GM21526 (cell line): ENCODE results near the gene FRG1.
"Not testable (repeated sequence)": the region's sequence is repeated elsewhere in the genome, so short reads cannot be mapped to it uniquely, and the experiment has no call there.

Experiments
- ATAC-seq: cut with Tn5 transposase; IDR thresholded peaks from one replicate; pipeline ENCODE4 v1.9.1; 2021; ENCODE audit warnings: moderate library complexity; ENCODE audit not compliant: unreplicated experiment, low FRiP score

The FRG1 gene

GRCh38 chr4:189940178-189941004 is at the start of gene FRG1:
Gene FRG1 (plus strand): TSS chr4:189940872. CDS start chr4:189941010, 138 bp downstream.
- peak; percentile 100 for ATAC-seq

DNA sequence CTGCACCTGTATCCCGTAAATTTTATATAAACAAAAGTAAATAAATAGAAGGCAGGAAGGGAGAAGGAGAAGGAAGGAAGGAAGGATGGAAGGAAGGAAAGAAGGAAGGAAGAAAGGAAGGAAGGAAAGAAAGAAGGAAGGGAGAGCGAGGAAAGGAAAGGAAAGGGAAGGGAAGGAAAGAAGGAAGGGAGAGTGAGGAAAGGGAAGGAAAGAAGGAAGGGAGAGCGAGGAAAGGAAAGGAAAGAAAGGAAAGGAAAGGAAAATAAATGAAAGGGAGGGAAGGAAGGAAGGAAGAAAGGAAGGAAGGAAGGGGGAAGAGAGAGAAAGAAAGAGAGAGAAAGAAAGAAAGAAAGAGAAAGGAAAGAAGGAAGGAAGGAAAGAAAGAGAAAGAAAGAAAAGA is 43.0 kb upstream of the FRG1 start:
- no peak for ATAC-seq

GRCh38 chr4:189899481-189900015 is 41.1 kb upstream of the FRG1 start:
- not testable (repeated sequence) for ATAC-seq

GRCh38 chr4:189904420-189905027 is 36.1 kb upstream of the FRG1 start:
- peak; percentile 80 for ATAC-seq

DNA sequence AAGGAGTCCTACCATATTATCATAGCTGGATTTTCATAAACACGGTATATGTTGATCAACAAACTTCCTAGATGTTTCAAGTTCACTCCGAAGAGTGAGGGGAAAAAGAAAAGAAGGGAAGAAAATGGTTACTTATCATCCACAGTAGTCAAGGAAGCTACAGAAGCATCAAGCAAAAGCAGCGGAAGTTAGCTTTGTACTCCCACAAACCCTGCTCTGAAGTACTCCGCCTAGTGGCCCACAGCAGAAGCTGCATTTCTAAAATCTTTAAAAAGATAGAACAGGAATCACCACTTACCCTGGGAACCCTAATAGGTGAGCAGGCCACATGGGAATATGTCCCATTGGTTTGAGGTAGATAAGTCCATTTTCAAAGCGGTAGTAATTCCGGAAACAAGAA is 28.5 kb upstream of the FRG1 start:
- no peak for ATAC-seq

DNA sequence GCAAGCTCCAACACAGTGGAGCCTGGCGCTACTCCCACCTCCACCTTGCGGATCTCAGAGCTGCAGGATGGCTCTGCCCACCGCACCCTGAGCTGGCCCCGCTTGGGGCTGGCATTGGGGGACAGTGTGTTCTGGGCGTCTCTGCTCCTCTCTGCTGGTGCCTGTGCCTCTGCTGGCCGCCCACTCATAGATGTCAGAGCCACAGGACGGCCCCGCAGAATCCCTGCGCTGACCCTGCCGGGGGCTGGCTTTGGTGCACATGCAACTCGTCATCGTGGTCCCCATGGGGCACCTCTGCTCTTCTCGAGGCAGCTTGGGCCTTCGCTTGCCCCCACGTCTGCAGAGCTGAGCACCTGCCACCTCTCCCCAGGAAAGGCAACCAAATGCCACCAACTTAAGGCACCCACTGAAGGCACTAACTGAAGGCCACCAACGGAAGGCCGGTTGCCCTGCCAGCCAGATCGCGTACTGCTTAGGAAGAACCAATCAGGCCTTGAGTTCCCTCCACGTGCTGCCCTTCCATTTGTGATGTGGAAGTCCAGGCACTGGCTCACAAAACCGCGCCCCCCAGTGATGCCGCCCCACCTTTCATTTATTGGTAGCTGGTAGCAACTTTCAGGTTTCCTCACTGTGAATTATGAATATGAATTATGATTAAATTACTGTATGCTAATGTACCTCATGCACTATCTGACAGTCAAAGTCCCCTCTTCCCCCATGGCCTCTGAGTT is 23.3 kb upstream of the FRG1 start:
- no peak for ATAC-seq

- no peak for ATAC-seq
Measured at GRCh38 chr4:189921058-189921457, 19.6 kb upstream of the FRG1 start.

DNA sequence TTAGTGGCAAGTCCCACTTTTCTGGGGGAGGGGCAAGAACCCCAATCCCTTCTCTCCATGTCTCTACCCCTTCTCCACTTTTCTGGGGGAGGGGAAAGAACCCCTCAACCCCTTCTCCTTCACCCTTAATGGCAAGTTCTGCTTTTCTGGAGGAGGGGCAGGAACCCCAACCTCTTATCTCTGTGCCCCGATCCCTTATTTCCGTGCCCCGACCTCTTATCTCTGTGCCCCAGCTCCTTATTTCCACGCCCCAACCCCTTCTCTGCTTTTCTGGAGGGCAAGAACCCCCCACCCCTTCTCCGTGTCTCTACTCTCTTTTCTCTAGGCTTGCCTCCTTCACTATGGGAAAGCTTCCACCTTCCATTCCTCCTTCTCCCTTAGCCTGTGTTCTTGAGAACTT is 13.9 kb upstream of the FRG1 start:
- ATAC-seq: not testable (repeated sequence)

- ATAC-seq: no peak
Measured at GRCh38 chr4:189941005-189941450, 356 bp downstream of the FRG1 start.

DNA sequence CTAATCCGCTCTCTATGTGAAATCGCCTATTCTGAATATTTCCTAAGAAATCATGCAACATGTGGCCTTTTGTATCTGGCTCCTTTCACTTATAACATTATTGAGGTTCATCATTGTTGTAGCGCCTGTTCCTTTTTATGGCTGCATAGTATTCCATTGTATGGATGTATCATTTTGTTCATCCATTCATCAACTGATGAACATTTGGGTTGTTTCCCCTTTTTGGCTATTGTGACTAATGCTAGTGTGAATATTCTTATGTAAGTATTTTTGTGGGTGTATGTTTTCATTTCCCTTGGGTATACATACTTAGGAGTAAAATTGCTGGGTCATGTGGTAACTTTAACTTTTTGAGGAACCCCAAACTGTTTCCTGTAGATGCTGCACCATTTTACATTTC is 1.7 kb downstream of the FRG1 start:
- ATAC-seq: not testable (repeated sequence)

GRCh38 chr4:189944077-189944476 is 3.4 kb downstream of the FRG1 start:
- ATAC-seq: not testable (repeated sequence)

GRCh38 chr4:189946906-189947305 is 6.2 kb downstream of the FRG1 start:
- ATAC-seq: not testable (repeated sequence)

DNA sequence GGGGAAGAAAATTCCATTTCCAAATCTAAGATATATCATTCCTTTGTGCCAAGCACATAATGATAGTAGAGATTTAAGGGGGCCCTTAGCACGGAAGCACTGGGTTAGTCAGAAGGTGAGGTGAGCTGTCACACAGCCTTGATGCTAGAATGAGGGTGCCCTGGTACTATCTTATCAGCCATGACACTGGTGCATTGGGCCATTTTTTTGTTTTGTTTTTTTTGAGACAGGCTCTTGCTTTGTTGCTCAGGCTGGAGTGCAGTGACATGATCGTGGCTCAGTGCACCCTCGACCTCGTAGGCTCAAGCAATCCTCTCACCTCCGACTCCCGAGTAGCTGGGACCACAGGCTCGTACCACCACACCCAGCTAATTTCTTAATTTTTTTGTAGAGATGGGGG is 7.8 kb downstream of the FRG1 start:
- ATAC-seq: not testable (repeated sequence)

- ATAC-seq: not testable (repeated sequence)
Measured at GRCh38 chr4:189969291-189969690, 28.6 kb downstream of the FRG1 start.

DNA sequence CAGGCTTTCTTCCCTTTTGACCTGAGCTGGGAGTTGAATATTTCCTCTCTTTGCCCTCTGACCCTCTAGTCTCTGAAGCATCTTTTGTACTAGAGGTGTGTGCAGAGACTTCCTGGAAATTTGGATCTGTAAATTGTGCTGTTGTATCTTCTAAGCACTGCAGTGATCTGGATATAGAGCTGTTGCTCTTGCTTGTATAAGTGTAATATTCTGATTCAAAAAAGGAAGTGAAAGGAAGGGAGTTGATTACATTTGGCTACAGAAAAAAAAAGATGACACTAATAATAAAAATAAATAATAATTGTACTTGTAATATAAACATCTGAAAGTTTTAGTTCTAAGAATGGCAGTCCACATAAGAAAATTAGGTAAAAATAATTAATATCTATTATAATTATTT is 33.0 kb downstream of the FRG1 start:
- ATAC-seq: no peak

DNA sequence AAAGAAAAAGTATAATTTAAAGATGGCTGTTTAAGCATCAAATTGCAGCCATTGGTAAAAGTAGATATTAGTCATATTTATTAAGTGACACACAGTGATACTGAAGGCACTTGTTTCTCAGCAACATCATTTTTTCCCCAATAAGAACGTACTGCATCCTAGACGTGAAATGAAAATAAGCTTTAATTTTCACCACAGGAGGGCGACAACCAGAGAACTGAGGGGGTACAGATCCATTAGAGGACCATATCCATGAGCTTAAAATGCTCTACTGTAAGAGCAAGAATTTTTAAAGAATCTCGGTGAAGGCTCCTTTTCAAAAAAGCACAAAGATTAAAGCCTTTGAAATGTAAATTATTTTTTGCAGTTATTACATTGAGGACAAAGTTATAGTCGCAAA is 33.4 kb downstream of the FRG1 start:
- no peak for ATAC-seq

- ATAC-seq: no peak
Measured at GRCh38 chr4:189979196-189980047, 38.8 kb downstream of the FRG1 start.

DNA sequence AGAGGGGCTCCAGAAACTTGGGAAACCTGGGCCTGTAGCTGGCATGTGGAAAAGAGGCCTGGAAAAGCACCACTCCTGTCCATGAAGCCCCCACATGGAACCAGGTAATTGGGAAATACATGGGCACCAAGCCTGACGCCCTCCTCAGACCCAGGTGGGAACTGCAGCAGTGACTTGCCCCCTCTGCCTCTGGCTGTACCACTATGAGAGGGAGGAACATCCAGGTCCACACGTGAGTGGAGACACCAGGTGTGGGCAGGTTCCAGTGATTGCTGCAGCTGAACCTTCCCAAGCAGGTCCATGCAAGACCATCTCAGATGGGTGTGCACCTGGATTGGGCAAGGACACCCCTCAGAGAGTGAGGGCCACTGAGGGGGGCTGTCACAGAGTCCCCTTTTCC is 39.6 kb downstream of the FRG1 start:
- ATAC-seq: not testable (repeated sequence)

DNA sequence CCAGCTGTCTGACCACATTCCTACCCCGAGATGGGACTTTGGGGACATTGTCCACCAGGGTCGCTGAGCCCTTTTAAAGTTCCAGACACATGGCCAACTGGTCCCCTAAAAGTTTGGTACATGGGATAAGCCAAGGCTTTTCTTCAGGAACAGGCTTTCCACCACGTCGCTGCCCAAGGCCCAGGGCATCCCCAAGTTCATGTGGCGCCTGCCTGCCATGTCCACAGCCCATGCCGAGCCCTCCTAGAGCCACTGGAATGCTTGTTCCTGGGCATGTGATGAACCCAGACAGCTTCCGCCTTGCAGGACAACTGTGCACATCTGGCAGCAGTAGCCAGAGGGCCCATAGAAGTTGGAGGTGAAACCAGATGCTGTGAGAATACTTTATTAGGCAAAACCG is 41.3 kb downstream of the FRG1 start:
- no peak for ATAC-seq

- ATAC-seq: not testable (repeated sequence)
Measured at GRCh38 chr4:189983916-189984526, 43.3 kb downstream of the FRG1 start.
